GM18907 (cell line): ENCODE measurements around the gene CA10.

Experiments used
- ATAC-seq: cut with Tn5 transposase; IDR thresholded peaks from one replicate; pipeline ENCODE4 v1.9.1; 2021; ENCODE audit warnings: mild to moderate bottlenecking, moderate library complexity; ENCODE audit not compliant: unreplicated experiment

Gene CA10

DNA sequence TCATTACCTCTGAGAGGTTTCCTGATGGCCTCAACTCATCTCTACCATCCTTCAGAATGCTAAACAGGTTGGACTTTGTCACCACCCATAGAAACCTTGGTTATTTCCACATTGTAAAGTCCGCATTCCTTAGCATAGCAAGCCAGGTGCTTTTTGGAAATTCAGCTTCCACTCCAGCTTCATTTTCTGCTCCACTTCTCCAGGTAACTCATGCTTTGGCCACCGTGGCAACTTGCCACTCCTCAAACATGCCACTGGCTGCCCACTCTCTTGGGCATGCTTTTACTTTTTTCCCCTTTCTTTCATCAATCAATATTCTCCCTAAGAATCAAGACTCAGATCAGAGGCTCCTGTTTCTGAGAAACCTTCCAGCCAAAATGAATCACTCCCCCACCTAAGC lies 203.3 kb downstream of the CA10 start:
- no peak for ATAC-seq

DNA sequence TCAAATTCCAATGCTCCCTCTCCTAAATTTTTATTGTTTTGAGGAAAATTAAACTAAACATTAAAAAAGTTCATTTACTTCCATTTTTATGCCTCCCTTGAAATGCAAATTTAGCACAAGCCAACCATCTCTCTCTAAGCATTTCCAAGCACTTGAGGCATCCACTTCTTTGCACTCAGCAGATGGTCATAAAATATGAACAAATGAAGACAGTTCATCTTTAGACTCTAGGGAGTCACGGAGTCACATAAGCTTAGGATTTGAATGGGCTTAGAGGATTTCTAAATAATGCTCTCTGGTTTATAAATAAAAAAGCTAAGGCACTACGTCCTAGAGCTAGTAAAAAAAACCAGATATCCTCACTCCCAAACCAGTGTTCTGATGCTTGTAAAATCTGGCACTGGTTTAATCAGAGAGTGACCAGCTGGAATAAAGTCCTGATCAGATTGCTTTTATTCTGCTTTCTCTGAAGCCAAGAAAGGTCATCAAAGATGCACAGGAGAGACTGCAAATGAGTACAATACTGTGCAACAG lies 204.2 kb downstream of the CA10 start:
- no peak for ATAC-seq

DNA sequence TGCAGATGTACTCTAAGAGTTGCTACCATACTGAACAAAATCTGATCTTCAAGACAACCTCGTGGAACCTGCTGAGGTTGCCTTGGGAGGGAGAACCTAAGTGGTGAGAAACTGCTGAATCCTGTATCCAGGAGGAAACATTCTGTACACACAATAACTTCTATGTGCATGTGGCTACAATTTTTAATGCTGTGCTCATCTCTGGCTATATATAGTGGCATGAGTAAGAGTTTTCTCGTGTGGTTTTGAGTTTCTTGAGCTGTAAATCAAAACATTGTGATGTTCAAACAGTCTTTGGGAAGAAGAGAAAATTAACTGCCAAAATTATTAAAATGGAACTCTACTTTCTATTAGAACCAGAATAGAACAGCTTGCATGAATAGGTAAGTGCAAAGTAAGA lies 206.8 kb downstream of the CA10 start:
- ATAC-seq = no peak

DNA sequence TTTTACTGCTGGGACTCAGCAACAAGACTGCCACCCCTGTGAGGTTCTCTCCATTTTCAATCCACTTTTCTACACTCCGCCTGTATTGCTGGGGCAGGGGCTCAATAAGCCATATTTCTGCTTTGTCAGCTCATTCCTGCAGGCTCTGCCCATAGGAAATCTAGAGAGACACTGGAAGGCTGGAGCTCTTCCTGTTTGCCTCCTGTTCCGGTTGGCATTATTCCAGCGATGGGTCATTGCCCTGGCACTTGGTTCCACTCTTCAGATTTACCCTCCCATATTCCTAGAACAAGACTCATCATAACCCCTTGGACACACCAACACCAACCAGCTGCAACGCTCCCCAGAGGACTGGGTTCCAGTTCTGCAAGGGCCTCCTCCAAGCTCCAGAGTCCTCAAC lies 210.4 kb downstream of the CA10 start:
- no peak for ATAC-seq

DNA sequence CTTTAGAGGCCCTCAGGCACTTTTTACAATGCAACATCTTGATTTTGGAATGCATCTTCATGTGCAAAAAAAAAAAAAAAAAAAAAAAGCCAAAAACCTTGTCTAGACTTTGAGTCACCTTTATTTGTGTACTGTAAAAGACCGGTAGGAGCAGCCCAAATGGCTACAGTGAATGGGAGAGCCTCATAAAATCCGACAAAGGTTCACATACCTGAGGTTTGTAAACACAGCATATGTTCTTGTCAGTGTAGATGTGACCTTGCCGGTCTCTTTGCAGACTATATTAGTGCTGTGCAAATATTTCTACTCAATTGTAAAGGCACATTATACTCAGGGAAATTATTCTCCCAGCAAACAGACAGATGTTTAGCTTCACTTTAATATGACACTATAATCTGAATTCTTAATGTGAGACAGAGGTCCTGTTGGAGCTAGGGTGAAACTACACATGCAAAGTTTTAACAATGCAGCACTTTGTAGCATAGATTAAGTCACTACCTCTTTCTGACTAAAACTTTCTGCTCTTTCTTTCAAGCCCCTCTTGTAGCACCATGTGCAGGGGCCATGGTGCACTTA lies 211.3 kb downstream of the CA10 start:
- ATAC-seq = no peak

DNA sequence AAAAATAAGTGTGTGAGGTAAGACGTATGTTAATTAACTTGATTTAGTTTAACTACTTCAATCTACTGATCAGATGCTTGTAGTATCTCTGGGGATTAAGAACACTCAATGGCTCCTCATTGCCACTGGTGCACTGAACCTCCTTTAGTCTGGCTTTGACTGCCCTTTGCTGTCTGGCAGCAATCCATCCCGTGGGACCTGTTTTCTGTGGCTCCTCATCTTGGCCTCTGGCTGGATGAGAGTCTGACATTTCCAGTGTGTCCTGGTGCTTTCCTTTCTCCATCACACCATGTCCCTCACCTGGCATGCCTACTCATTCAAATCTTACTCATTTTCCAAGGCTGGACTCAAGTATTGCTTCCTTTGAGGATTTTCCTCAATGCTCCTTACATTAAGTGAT lies 212.2 kb downstream of the CA10 start:
- ATAC-seq = no peak

DNA sequence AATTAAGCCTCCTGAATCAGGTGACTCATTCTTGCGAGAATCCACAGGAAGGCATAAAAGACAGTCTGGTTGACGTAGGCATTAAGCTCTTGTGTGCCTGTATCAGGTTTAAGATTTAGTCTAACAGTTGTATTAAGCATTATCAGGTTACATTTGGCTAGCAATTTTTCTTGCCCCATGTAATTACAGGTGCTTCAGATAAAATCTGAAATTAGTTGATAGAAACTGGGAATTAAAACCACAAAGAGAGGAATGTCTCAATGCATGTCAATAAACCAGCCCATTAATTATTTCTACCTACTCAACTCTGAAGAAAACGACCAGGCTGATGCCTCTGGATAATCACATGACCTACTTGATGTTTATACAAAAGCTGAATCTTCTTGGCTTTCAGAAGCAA lies 217.2 kb downstream of the CA10 start:
- ATAC-seq = no peak

DNA sequence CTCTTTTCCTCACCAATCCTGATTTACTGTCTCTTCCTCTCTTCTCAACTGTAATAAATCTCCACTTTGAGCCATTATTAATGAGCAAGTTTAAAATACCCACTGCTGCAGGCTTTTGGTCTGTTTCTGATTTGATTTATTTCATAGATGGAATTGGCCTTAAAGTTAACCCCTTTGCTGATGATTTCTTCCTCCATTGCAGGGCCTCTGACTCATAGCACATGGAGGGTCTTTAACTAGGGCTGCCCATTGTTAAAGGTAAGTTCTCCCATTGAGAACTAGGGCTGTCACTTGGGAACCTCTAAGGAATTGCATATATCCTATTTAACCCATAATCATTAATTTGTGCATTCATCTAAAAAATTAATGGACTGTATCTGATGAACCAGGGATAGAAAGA lies 221.2 kb downstream of the CA10 start:
- ATAC-seq = no peak

DNA sequence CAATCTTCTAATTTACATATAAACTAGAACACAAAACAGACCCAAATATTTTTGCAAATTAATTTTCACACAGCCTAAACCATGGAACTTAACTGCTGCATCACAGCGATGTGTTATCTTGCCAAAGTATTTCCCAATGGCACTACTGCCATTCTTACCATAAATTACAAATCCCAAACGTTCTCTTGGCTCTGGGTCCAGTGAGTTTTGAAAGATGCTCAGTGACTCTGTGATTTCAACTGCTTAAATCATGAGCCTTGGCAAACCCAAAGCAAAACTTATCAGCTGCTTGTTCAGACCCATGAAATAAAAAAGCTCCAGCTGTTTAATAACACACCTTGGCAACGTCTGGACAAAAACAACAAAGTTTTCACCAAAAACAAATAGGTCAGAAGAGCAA lies 223.0 kb downstream of the CA10 start:
- ATAC-seq = no peak

DNA sequence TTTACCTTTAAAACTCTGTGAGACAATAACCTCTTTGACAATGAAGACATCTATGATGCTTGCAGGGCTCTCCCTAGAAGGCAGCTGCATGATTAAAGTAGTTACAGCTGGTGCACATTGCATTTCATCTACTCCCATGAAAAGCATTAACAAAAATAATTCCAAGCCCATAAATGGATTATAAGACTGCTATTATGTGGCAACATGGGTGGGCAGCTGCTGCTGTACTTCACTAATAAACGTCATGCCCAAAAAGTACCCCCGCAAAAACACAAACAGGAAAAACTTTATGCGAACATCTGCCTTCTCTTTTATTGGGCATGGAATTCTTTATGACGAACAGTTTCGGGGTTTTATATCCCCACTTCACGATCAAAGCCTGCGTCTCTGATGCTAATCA lies 224.9 kb downstream of the CA10 start:
- no peak for ATAC-seq

DNA sequence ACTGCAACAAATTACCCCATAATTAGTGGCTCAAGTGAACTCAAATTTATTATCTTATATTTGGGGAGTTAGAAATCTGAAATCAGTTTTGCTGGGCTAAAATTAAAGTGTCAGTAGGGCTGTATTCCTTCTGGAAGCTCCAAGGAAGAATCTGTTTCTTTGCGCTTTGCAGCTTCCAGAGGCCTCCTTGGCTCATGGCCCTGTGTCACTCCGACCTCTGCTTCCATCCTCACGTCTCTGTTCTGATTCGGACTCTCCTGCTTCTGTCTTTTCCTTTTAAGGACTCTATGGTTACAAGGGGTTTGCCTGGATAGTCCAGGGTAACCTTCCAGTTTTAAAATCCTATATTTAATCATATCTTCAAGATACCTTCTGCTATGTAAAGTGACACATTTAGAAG lies 232.1 kb downstream of the CA10 start:
- no peak for ATAC-seq

DNA sequence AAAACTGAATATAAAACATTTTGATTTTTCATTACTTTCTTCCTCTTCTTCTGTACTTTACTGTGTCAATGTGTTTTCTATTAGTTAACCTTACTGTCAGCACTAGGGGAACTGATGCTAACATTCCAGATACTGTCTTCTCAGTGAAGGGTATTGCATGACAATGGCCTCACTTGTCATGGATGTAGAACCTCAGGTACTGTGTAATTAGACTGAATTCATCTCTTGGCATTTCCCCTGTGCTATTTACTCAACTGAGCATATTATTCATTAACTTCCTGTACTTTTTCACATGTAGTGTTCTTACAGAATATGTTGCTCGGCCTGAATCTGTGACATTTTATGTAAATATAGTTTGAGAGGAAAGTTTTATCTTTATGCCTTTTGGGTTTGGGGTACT lies 237.0 kb downstream of the CA10 start:
- ATAC-seq = no peak

DNA sequence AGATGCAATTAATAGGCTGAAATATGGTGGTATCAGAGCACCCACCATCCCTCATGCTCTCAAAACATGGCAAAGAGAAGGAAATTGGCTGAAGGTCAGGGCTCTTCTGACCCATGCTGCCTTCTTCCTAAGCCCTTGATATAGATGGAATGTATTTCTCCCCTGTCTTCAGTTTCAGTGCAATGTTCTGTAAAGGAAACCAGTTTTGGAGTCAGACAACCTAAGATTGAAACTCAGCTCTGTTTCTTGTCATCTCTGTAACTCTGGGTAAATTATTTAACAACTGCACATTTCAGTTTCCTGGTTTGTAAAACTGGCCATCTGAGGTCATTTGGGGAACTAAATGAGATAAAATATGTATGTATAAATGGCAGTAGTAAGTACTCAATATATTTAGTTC lies 243.9 kb downstream of the CA10 start:
- peak; percentile 92 for ATAC-seq

DNA sequence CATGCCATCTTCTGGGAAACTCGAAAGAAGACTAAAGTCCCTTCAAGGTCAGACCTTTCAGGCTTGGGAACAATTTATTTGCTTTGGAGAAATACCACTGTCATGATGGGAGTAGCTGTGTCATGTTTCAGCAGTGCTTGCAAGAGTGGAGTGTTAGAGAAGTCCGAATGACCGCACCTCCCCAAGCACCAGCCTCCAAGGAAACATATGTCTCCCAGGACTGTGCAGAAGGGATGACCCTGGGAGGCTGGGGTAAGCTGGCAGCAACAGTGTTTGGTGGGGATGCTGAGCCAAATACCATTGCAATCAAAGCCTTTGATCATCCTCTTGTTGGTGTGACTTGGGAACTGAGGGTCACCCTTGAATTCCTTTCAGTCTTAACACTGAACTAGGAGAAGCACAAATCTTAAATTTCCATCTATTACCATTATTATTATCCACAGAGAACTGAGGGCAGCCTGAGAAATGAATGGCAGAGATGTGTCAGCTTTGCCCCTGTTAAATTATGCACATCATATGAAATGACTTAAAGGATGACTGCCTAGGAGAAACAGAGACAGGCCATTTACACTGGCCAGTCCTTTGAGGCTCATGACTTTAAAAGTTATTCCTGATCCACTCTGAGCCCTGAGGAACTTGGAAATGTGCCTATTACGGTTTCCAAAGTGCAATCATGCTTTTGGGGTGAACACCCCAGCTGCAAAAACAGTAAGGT lies 244.9 kb downstream of the CA10 start:
- ATAC-seq = no peak

DNA sequence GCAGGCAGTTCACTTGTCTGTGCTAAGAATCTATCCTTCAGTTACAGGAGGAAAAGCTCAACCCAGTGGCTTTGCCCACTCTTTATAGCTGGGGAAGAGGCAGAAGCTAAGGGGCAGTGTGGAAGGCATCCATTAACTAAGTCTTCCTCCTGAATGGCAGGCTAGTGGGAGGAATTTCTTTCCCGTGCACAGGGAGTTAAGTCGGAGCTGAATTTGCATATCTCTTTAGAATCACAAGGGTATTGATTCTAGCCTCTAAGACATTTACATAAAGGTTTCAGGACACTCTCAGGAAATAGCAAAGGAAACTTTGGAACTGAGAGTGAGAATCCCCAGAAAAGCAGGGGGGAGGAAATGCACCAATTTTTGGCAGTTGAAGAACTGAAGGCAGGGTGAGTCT lies 245.6 kb downstream of the CA10 start:
- ATAC-seq = no peak

DNA sequence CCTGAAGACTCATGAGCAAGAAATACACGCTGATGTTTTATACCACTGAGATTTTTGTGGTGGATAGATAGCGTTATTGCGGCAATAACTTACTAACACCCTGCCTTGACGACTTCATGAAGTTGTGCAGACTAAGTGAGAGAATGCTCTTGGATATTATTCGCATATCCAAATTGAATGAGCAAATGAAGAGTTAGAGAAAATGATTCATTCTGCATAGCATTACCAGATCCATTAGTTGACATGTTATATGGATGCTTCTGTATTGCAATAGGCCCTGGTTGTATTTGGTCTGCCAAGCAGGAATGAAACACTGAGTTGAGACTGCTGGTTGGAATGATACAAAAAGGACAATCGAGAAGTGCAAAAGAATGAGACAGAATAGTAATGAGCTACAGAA lies 247.3 kb downstream of the CA10 start:
- ATAC-seq = no peak

DNA sequence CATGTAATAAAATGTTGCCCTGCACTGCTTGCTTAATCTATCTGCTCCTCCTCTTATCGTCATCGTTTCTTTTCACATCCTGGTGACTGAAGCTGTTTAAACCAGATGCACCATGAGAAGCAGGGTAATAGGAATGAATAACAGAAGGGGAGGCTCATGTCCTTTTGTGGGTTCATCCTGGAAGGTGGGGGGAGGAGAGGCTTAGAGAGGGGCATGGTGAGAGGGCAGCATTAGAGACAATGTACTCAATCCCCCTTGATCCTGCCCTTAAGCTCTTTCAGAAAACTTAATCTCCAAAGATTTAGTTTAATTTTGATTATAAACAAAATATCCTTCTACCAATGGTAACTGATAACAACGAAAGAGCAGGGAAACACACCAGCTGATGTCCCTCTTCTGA lies 248.5 kb downstream of the CA10 start:
- ATAC-seq = no peak

DNA sequence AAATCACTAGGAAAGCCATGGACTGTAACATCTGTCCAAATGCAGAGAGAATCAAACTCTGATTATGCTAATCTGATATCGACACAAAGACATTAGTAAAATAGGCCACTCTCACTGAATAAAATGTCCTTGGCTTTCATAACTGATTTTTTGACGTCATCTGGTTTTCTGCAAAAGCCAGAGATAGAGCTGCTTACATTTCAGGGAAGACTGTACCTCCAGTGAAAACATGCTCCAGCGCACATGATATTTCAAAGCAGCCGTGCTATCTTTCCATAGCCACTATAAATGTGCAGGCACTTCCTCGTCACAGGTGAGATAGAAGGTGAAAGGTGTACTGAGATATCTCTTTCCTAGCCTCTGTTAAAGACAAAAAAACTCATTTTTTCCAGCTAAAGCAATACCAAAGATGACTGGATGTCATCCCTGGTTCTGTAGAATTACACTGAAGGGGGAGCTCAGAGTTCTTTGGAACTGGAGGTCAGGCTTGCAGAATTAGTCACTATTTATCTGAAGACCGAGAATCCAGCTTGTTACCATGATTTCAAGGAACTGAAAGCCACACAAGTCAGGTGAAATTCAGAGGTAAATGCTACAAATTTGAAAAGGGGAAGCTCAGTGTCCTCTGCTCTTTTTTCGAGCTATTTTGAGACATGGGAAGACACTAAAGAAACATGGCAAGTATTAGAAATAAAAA lies 249.5 kb downstream of the CA10 start:
- peak; percentile 59 for ATAC-seq

DNA sequence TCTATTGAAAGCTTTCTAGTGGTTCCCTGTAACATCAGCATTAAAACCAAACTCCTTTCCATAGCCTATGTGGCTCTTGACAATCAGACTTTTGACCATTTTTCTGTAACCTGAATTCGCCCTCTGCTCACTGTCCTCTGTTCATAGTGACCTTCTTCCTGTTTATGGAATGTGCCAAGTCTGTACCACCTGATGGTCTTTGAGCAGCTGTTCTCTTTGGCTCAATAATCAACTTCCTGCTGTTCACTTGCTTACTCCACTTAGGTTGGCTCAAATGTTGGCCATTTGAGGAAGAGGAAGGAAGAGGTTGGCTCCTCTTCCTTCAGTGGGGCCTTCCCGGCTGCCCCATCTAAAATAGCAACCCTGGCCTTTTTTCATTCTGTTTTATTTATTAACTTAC lies 251.5 kb downstream of the CA10 start:
- ATAC-seq = no peak

DNA sequence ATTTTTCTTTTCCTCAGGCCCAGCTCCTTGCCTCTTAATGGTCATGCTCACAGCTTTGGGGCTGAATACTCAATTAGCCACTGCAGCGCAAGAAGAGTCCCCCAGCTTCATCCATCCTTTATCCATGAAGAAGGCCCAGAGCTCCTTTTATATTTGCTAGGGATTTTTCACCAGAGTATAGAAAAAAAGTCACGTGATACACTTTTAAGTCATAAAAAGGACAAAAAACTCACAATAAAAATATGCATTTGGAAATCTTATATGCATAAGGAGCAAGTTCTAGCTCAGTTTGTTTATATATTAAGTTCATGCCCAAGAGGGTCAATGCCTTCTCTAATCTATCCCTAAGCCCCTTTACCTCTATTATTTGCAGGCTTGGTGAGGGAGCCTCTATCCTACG lies 254.1 kb downstream of the CA10 start:
- no peak for ATAC-seq

DNA sequence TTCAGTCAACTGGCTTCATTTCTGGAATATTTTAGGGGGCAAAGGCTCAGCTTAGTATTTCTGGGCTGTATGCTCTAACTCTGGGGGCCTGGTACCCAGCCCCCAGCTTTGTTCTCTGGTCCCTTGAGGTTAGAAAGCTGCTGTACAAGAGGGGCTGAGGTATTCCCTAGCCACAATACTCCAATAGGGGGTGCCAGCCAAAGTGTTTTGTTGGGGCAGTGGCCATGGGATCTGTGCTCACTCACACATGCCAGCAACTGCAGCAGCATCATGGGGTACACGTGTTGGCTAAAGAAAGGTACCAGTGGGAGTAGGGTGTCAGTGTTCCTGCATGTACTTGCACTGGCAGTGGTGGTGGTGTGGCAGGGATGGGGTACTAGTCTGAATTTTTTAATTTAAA lies 257.3 kb downstream of the CA10 start:
- ATAC-seq = no peak

DNA sequence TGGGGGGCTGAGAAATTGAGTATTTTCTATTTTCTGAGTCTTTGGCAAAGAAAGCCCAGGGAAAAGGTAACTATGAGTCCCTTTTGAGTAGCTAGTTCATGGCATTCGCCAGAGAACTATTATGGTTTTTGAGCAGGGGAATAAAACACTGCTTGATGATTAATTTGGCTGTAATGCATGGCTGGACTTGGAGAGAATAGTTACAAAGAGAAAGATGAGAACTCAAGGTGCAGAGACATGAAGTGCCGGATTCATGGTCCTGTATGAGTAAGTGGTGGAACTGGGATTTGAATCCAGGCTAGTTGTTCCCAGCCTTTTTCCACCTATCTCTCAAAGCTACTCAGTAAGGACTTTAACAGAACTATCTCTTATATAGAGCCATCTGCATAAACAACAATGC lies 266.6 kb downstream of the CA10 start:
- no peak for ATAC-seq
